ENCODE measurements around the gene PHC2.

Gene PHC2

GRCh38 chr1:33299461-33300155 is 131.3 kb downstream of the PHC2 start:
- no peaks in the 10 kb centered on the region for H3K9me3 ChIP-seq (ENCODE audit: insufficient read depth, low read depth, low read length)
- H2BK12ac ChIP-seq (ENCODE audit: low read length), result no peak overlapping the region
- no peak overlapping the region for H2AK5ac ChIP-seq (ENCODE audit: low read length)
- no peaks in the 10 kb centered on the region for H3K79me2 ChIP-seq (ENCODE audit: control insufficient read depth, insufficient read depth, low read length, poor library complexity)
- no peak overlapping the region for H3K23ac ChIP-seq (ENCODE audit: low read length)
- WGBS (ENCODE audit: extremely low coverage, insufficient coverage, insufficient read length), result no CpG with 5 or more reads among the region's 15 CpGs
- H3K9ac ChIP-seq (ENCODE audit: low read length), result no peak overlapping the region
- no peak overlapping the region for H2BK120ac ChIP-seq (ENCODE audit: insufficient read depth, low read length, poor library complexity)
- H4K91ac ChIP-seq (ENCODE audit: low read depth, low read length), result no peak overlapping the region
- H3K36me3 ChIP-seq (ENCODE audit: control insufficient read depth in 1 of 2, insufficient read depth in 2 of 2, low read length in 2 of 2), result peaks cover 38 to 43% of the 10 kb centered on the region in 2 experiments
- H3K14ac ChIP-seq (ENCODE audit: low read length), result no peak overlapping the region
- no peak for DNase-seq
- no peak overlapping the region for H4K12ac ChIP-seq (ENCODE audit: low read depth, low read length)
- H4K8ac ChIP-seq (ENCODE audit: low read depth, low read length), result no peak overlapping the region
- no peak overlapping the region for H2BK5ac ChIP-seq (ENCODE audit: low read depth, low read length, poor library complexity)
- no peaks in the 10 kb centered on the region for H3K27me3 ChIP-seq (ENCODE audit: insufficient read depth, low read length)
- no peak overlapping the region for H3K27ac ChIP-seq (ENCODE audit: low read depth, low read length)
- peaks cover 0 to 3% of the 10 kb centered on the region in 2 experiments for H3K4me1 ChIP-seq (ENCODE audit: control insufficient read depth in 1 of 2, insufficient read depth in 2 of 2, low read length in 2 of 2)
- H3K79me1 ChIP-seq (ENCODE audit: low read length), result no peaks in the 10 kb centered on the region
- no peak overlapping the region for H3K4me3 ChIP-seq (ENCODE audit: low read depth, low read length)
- H3K18ac ChIP-seq (ENCODE audit: low read length), result no peak overlapping the region
- H3K4me2 ChIP-seq (ENCODE audit: low read length), result no peak overlapping the region
- no peak overlapping the region for H2AFZ ChIP-seq (ENCODE audit: insufficient read depth, low read length, poor library complexity)
- H3K4ac ChIP-seq (ENCODE audit: low read depth, low read length), result no peak overlapping the region

GRCh38 chr1:33298623-33299277 is 132.1 kb downstream of the PHC2 start:
- Histone ChIP-seq H2BK120ac (ENCODE audit: insufficient read depth, low read length, poor library complexity) (no peak overlapping the region), H3K79me1 (ENCODE audit: low read length) (no peaks in the 10 kb centered on the region), H3K79me2 (ENCODE audit: control insufficient read depth, insufficient read depth, low read length, poor library complexity) (no peaks in the 10 kb centered on the region), H2AFZ (ENCODE audit: insufficient read depth, low read length, poor library complexity) (no peak overlapping the region), H3K27ac (ENCODE audit: low read depth, low read length) (no peak overlapping the region), H3K4me3 (ENCODE audit: low read depth, low read length) (no peak overlapping the region), H3K27me3 (ENCODE audit: insufficient read depth, low read length) (no peaks in the 10 kb centered on the region), H3K4me1 (ENCODE audit: control insufficient read depth in 1 of 2, insufficient read depth in 2 of 2, low read length in 2 of 2) (peaks cover 0 to 3% of the 10 kb centered on the region in 2 experiments), H3K23ac (ENCODE audit: low read length) (no peak overlapping the region), H2BK5ac (ENCODE audit: low read depth, low read length, poor library complexity) (no peak overlapping the region), H3K14ac (ENCODE audit: low read length) (no peak overlapping the region), H3K4ac (ENCODE audit: low read depth, low read length) (no peak overlapping the region), H4K8ac (ENCODE audit: low read depth, low read length) (no peak overlapping the region), H3K18ac (ENCODE audit: low read length) (no peak overlapping the region), H3K9ac (ENCODE audit: low read length) (no peak overlapping the region), H3K4me2 (ENCODE audit: low read length) (no peak overlapping the region), H4K91ac (ENCODE audit: low read depth, low read length) (no peak overlapping the region), H3K9me3 (ENCODE audit: insufficient read depth, low read depth, low read length) (no peaks in the 10 kb centered on the region), H4K12ac (ENCODE audit: low read depth, low read length) (peak overlapping the region; percentile 14), H2BK12ac (ENCODE audit: low read length) (no peak overlapping the region), H2AK5ac (ENCODE audit: low read length) (no peak overlapping the region), H3K36me3 (ENCODE audit: control insufficient read depth in 1 of 2, insufficient read depth in 2 of 2, low read length in 2 of 2) (peaks cover 41 to 49% of the 10 kb centered on the region in 2 experiments)
- no CpG with 5 or more reads among the region's 18 CpGs for WGBS (ENCODE audit: extremely low coverage, insufficient coverage, insufficient read length)
- DNase-seq, result peak; percentile 28 to 83

- Histone ChIP-seq H3K27me3 (ENCODE audit: insufficient read depth, low read length) (no peaks in the 10 kb centered on the region), H2BK12ac (ENCODE audit: low read length) (no peak overlapping the region), H4K12ac (ENCODE audit: low read depth, low read length) (peak overlapping the region; percentile 14), H3K79me2 (ENCODE audit: control insufficient read depth, insufficient read depth, low read length, poor library complexity) (no peaks in the 10 kb centered on the region), H3K18ac (ENCODE audit: low read length) (no peak overlapping the region), H2AK5ac (ENCODE audit: low read length) (no peak overlapping the region), H2AFZ (ENCODE audit: insufficient read depth, low read length, poor library complexity) (no peak overlapping the region), H3K36me3 (ENCODE audit: control insufficient read depth in 1 of 2, insufficient read depth in 2 of 2, low read length in 2 of 2) (peaks cover 46 to 54% of the 10 kb centered on the region in 2 experiments), H4K8ac (ENCODE audit: low read depth, low read length) (no peak overlapping the region), H3K4me2 (ENCODE audit: low read length) (no peak overlapping the region), H3K14ac (ENCODE audit: low read length) (no peak overlapping the region), H3K4ac (ENCODE audit: low read depth, low read length) (no peak overlapping the region), H3K4me1 (ENCODE audit: control insufficient read depth in 1 of 2, insufficient read depth in 2 of 2, low read length in 2 of 2) (peaks cover 0 to 3% of the 10 kb centered on the region in 2 experiments), H4K91ac (ENCODE audit: low read depth, low read length) (no peak overlapping the region), H3K9me3 (ENCODE audit: insufficient read depth, low read depth, low read length) (no peaks in the 10 kb centered on the region), H2BK5ac (ENCODE audit: low read depth, low read length, poor library complexity) (no peak overlapping the region), H3K79me1 (ENCODE audit: low read length) (no peaks in the 10 kb centered on the region), H3K27ac (ENCODE audit: low read depth, low read length) (no peak overlapping the region), H2BK120ac (ENCODE audit: insufficient read depth, low read length, poor library complexity) (no peak overlapping the region), H3K23ac (ENCODE audit: low read length) (no peak overlapping the region), H3K9ac (ENCODE audit: low read length) (no peak overlapping the region), H3K4me3 (ENCODE audit: low read depth, low read length) (no peak overlapping the region)
- DNase-seq, result no peak
- WGBS (ENCODE audit: extremely low coverage, insufficient coverage, insufficient read length), result no CpG with 5 or more reads among the region's 4 CpGs
These were observed 132.8 kb downstream of the PHC2 start for GRCh38 chr1:33297911-33298622.

- H4K12ac ChIP-seq (ENCODE audit: low read depth, low read length), result no peak overlapping the region
- DNase-seq, result no peak
- no peak overlapping the region for H3K14ac ChIP-seq (ENCODE audit: low read length)
- H3K4ac ChIP-seq (ENCODE audit: low read depth, low read length), result no peak overlapping the region
- no peak overlapping the region for H3K4me2 ChIP-seq (ENCODE audit: low read length)
- H2AFZ ChIP-seq (ENCODE audit: insufficient read depth, low read length, poor library complexity), result no peak overlapping the region
- no peaks in the 10 kb centered on the region for H3K79me1 ChIP-seq (ENCODE audit: low read length)
- H3K23ac ChIP-seq (ENCODE audit: low read length), result no peak overlapping the region
- no peaks in the 10 kb centered on the region for H3K27me3 ChIP-seq (ENCODE audit: insufficient read depth, low read length)
- H3K4me1 ChIP-seq (ENCODE audit: control insufficient read depth in 1 of 2, insufficient read depth in 2 of 2, low read length in 2 of 2), result peaks cover 0 to 3% of the 10 kb centered on the region in 2 experiments
- no peaks in the 10 kb centered on the region for H3K9me3 ChIP-seq (ENCODE audit: insufficient read depth, low read depth, low read length)
- H4K8ac ChIP-seq (ENCODE audit: low read depth, low read length), result no peak overlapping the region
- no peak overlapping the region for H3K27ac ChIP-seq (ENCODE audit: low read depth, low read length)
- no peak overlapping the region for H4K91ac ChIP-seq (ENCODE audit: low read depth, low read length)
- H2BK120ac ChIP-seq (ENCODE audit: insufficient read depth, low read length, poor library complexity), result no peak overlapping the region
- WGBS (ENCODE audit: extremely low coverage, insufficient coverage, insufficient read length), result no CpG with 5 or more reads among the region's 4 CpGs
- H3K4me3 ChIP-seq (ENCODE audit: low read depth, low read length), result no peak overlapping the region
- H2BK5ac ChIP-seq (ENCODE audit: low read depth, low read length, poor library complexity), result no peak overlapping the region
- no peak overlapping the region for H3K9ac ChIP-seq (ENCODE audit: low read length)
- H2AK5ac ChIP-seq (ENCODE audit: low read length), result no peak overlapping the region
- H3K18ac ChIP-seq (ENCODE audit: low read length), result no peak overlapping the region
- no peak overlapping the region for H2BK12ac ChIP-seq (ENCODE audit: low read length)
- H3K36me3 ChIP-seq (ENCODE audit: control insufficient read depth in 1 of 2, insufficient read depth in 2 of 2, low read length in 2 of 2), result peaks cover 51 to 60% of the 10 kb centered on the region in 2 experiments
- no peaks in the 10 kb centered on the region for H3K79me2 ChIP-seq (ENCODE audit: control insufficient read depth, insufficient read depth, low read length, poor library complexity)
These were observed 134.1 kb downstream of the PHC2 start for GRCh38 chr1:33296824-33297223.

All from trophoblast cell (in vitro differentiated cells and primary cell).